ENCODE measurements around the gene HSD17B10. TPM values are rescaled to one million over a fixed set of nuclear protein-coding genes. Genes with fewer than 3 reads are reported as not detected.

Gene HSD17B10

GRCh38 chrX:53398216-53398615 lies 36.0 kb downstream of the HSD17B10 start:
- Histone ChIP-seq H4K8ac (ENCODE audit: low read depth, low read length) (no peak overlapping the region), H3K14ac (ENCODE audit: low read length) (no peak overlapping the region), H4K91ac (ENCODE audit: low read depth, low read length, poor library complexity) (no peak overlapping the region), H2AFZ (ENCODE audit: low read length) (no peak overlapping the region), H2BK12ac (ENCODE audit: low read length) (no peak overlapping the region), H3K27ac (replicated peaks; ENCODE audit: low read length) (no peak overlapping the region), H2BK15ac (ENCODE audit: low read length) (no peak overlapping the region), H3K79me1 (ENCODE audit: low read depth, low read length) (no peaks in the 10 kb centered on the region), H2BK5ac (ENCODE audit: low read length) (no peak overlapping the region), H3K4me1 (ENCODE audit: control insufficient read depth in 2 of 2, insufficient read depth in 1 of 2, low read depth in 1 of 2, low read length in 2 of 2) (no peaks in the 10 kb centered on the region), H3K18ac (ENCODE audit: low read length) (no peak overlapping the region), H3K36me3 (replicated peaks in 1 of 2; ENCODE audit: control insufficient read depth in 2 of 2, insufficient read depth in 2 of 2, low read length in 2 of 2) (peaks cover 21 to 88% of the 10 kb centered on the region in 2 donors), H2AK5ac (ENCODE audit: low read depth, low read length) (no peak overlapping the region), H3K23ac (ENCODE audit: low read depth, low read length, poor library complexity) (no peak overlapping the region), H2BK120ac (ENCODE audit: low read depth, low read length) (no peak overlapping the region), H3K9ac (ENCODE audit: low read depth, low read length, poor library complexity) (no peak overlapping the region), H3K9me3 (replicated peaks in 1 of 2; ENCODE audit: control insufficient read depth in 2 of 2, insufficient read depth in 1 of 2, low read depth in 1 of 2, low read length in 2 of 2) (no peaks in the 10 kb centered on the region), H3K4ac (ENCODE audit: low read length) (no peak overlapping the region), H3K4me3 (ENCODE audit: low read length in 2 of 2) (no peak overlapping the region), H3K4me2 (ENCODE audit: insufficient read depth, low read length, poor library complexity, severe bottlenecking) (no peak overlapping the region), H3K27me3 (ENCODE audit: control insufficient read depth in 3 of 3, insufficient read depth in 3 of 3, low read depth in 1 of 3, low read length in 3 of 3) (no peaks in the 10 kb centered on the region)
- WGBS, 2 donors (ENCODE audit: extremely low coverage in 2 of 2, insufficient read length in 2 of 2, insufficient replicate concordance in 1 of 2): no CpG with 5 or more reads among the region's 1 CpG
- DNase-seq (ENCODE audit: low spot score): no peak

GRCh38 chrX:53395605-53396298 lies 38.4 kb downstream of the HSD17B10 start:
- DNase-seq (ENCODE audit: low spot score): no peak

GRCh38 chrX:53383376-53384076 lies 50.6 kb downstream of the HSD17B10 start:
- no peak overlapping the region for H3K14ac ChIP-seq (ENCODE audit: low read length)
- H4K91ac ChIP-seq (ENCODE audit: low read depth, low read length, poor library complexity): no peak overlapping the region
- no peak overlapping the region for H2AK5ac ChIP-seq (ENCODE audit: low read depth, low read length)
- H2BK5ac ChIP-seq (ENCODE audit: low read length): no peak overlapping the region
- H3K79me1 ChIP-seq (ENCODE audit: low read depth, low read length): no peaks in the 10 kb centered on the region
- H3K4me3 ChIP-seq (ENCODE audit: low read length in 2 of 2): no peak overlapping the region
- H3K4ac ChIP-seq (ENCODE audit: low read length): no peak overlapping the region
- WGBS, 2 donors (ENCODE audit: extremely low coverage in 2 of 2, insufficient read length in 2 of 2, insufficient replicate concordance in 1 of 2): no CpG with 5 or more reads among the region's 4 CpGs
- peaks cover 33 to 92% of the 10 kb centered on the region in 2 donors for H3K36me3 ChIP-seq (replicated peaks in 1 of 2; ENCODE audit: control insufficient read depth in 2 of 2, insufficient read depth in 2 of 2, low read length in 2 of 2)
- H3K18ac ChIP-seq (ENCODE audit: low read length): no peak overlapping the region
- H2BK12ac ChIP-seq (ENCODE audit: low read length): no peak overlapping the region
- no peak overlapping the region for H3K4me2 ChIP-seq (ENCODE audit: insufficient read depth, low read length, poor library complexity, severe bottlenecking)
- H3K27ac ChIP-seq (replicated peaks; ENCODE audit: low read length): no peak overlapping the region
- no peaks in the 10 kb centered on the region for H3K4me1 ChIP-seq (ENCODE audit: control insufficient read depth in 2 of 2, insufficient read depth in 1 of 2, low read depth in 1 of 2, low read length in 2 of 2)
- no peak overlapping the region for H3K23ac ChIP-seq (ENCODE audit: low read depth, low read length, poor library complexity)
- no peak overlapping the region for H2BK120ac ChIP-seq (ENCODE audit: low read depth, low read length)
- H2AFZ ChIP-seq (ENCODE audit: low read length): no peak overlapping the region
- no peak overlapping the region for H4K8ac ChIP-seq (ENCODE audit: low read depth, low read length)
- no peaks in the 10 kb centered on the region for H3K27me3 ChIP-seq (ENCODE audit: control insufficient read depth in 3 of 3, insufficient read depth in 3 of 3, low read depth in 1 of 3, low read length in 3 of 3)
- H3K9ac ChIP-seq (ENCODE audit: low read depth, low read length, poor library complexity): no peak overlapping the region
- H2BK15ac ChIP-seq (ENCODE audit: low read length): no peak overlapping the region
- no peak for DNase-seq (ENCODE audit: low spot score)
- no peaks in the 10 kb centered on the region for H3K9me3 ChIP-seq (replicated peaks in 1 of 2; ENCODE audit: control insufficient read depth in 2 of 2, insufficient read depth in 1 of 2, low read depth in 1 of 2, low read length in 2 of 2)

More at GRCh38 chrX:53395605-53396298, 38.4 kb downstream of the HSD17B10 start:
- Histone ChIP-seq H4K91ac (ENCODE audit: low read depth, low read length, poor library complexity) (no peak overlapping the region), H3K9ac (ENCODE audit: low read depth, low read length, poor library complexity) (no peak overlapping the region), H3K27ac (replicated peaks; ENCODE audit: low read length) (no peak overlapping the region), H2AFZ (ENCODE audit: low read length) (no peak overlapping the region), H2BK15ac (ENCODE audit: low read length) (no peak overlapping the region), H3K4me3 (ENCODE audit: low read length in 2 of 2) (no peak overlapping the region), H2BK5ac (ENCODE audit: low read length) (no peak overlapping the region), H3K9me3 (replicated peaks in 1 of 2; ENCODE audit: control insufficient read depth in 2 of 2, insufficient read depth in 1 of 2, low read depth in 1 of 2, low read length in 2 of 2) (no peaks in the 10 kb centered on the region), H3K4me1 (ENCODE audit: control insufficient read depth in 2 of 2, insufficient read depth in 1 of 2, low read depth in 1 of 2, low read length in 2 of 2) (no peaks in the 10 kb centered on the region), H4K8ac (ENCODE audit: low read depth, low read length) (no peak overlapping the region), H2BK12ac (ENCODE audit: low read length) (no peak overlapping the region), H3K23ac (ENCODE audit: low read depth, low read length, poor library complexity) (no peak overlapping the region), H3K79me1 (ENCODE audit: low read depth, low read length) (no peaks in the 10 kb centered on the region), H2AK5ac (ENCODE audit: low read depth, low read length) (no peak overlapping the region), H3K27me3 (ENCODE audit: control insufficient read depth in 3 of 3, insufficient read depth in 3 of 3, low read depth in 1 of 3, low read length in 3 of 3) (no peaks in the 10 kb centered on the region), H3K18ac (ENCODE audit: low read length) (no peak overlapping the region), H3K4ac (ENCODE audit: low read length) (no peak overlapping the region), H2BK120ac (ENCODE audit: low read depth, low read length) (no peak overlapping the region), H3K14ac (ENCODE audit: low read length) (no peak overlapping the region), H3K4me2 (ENCODE audit: insufficient read depth, low read length, poor library complexity, severe bottlenecking) (no peak overlapping the region), H3K36me3 (replicated peaks in 1 of 2; ENCODE audit: control insufficient read depth in 2 of 2, insufficient read depth in 2 of 2, low read length in 2 of 2) (peaks cover 18 to 85% of the 10 kb centered on the region in 2 donors)
- no CpG with 5 or more reads among the region's 2 CpGs for WGBS, 2 donors (ENCODE audit: extremely low coverage in 2 of 2, insufficient read length in 2 of 2, insufficient replicate concordance in 1 of 2)

Small RNAs within 50 kb of the gene (small RNA-seq; reads per million reads assigned to genes)
- gene MIR6857 (ENCODE audit: insufficient read depth) (7.1 reads per million, percentile 39 among the genes with 10 or more reads in this experiment), gene VTRNA3-1P (ENCODE audit: insufficient read depth) (not detected)

Data from neuronal stem cell (in vitro differentiated cells).